GM23338 (cell line): ENCODE data around the gene PYY. TPM values are rescaled to one million over a fixed set of nuclear protein-coding genes. Genes with fewer than 3 reads are reported as not detected.

ENCODE experiments used
- ATAC-seq: fragments of 200-7000 bp; cut with Tn5 transposase; 3 replicates; pipeline ENCODE4 v1.9.1; 2020
- DNase-seq: peaks from one replicate; pipeline ENCODE4 v3.0.0-alpha.2; 2015; ENCODE audit warnings: low spot score
- H2AFZ ChIP-seq: fragments of 200-600 bp; sonication (generic); 2 replicates; pipeline ENCODE4 v1.8.0; 2016; ENCODE audit warnings: antibody characterized with exemption, mild to moderate bottlenecking, moderate library complexity
- H3F3A ChIP-seq: fragments of 200-600 bp; sonication (generic); replicated peaks from 2 replicates; pipeline ENCODE4 v1.8.0; 2017; ENCODE audit warnings: antibody characterized with exemption, mixed run types, low read depth
- H3K27ac ChIP-seq: fragments of 200-600 bp; sonication (generic); 2 replicates; pipeline ENCODE4 v1.6.1; 2016; ENCODE audit warnings: low read depth
- H3K27me3 ChIP-seq: fragments of 200-600 bp; sonication (generic); 2 replicates; pipeline ENCODE4 v1.8.0; 2016; ENCODE audit warnings: mild to moderate bottlenecking, mixed run types, moderate library complexity; ENCODE audit not compliant: insufficient read depth
- H3K36me3 ChIP-seq: fragments of 200-600 bp; sonication (generic); 2 replicates; pipeline ENCODE4 v1.8.0; 2016; ENCODE audit warnings: mild to moderate bottlenecking; ENCODE audit not compliant: insufficient read depth
- H3K4me1 ChIP-seq: fragments of 200-600 bp; sonication (generic); 2 replicates; pipeline ENCODE4 v1.8.0; 2016; ENCODE audit warnings: mild to moderate bottlenecking, moderate library complexity; ENCODE audit not compliant: insufficient read depth
- H3K4me2 ChIP-seq: fragments of 200-600 bp; sonication (generic); 2 replicates; pipeline ENCODE4 v1.7.1; 2017; ENCODE audit warnings: mixed run types
- H3K4me3 ChIP-seq: fragments of 200-600 bp; sonication (generic); 2 replicates; pipeline ENCODE4 v1.6.1; 2016; ENCODE audit warnings: mixed run types
- H3K79me2 ChIP-seq: fragments of 200-600 bp; sonication (generic); replicated peaks from 2 replicates; pipeline ENCODE4 v1.8.0; 2017; ENCODE audit warnings: mild to moderate bottlenecking; ENCODE audit not compliant: insufficient read depth
- H3K9me2 ChIP-seq: fragments of 200-600 bp; sonication (generic); 2 replicates; pipeline ENCODE4 v1.8.0; 2017; ENCODE audit not compliant: insufficient read depth
- H4K20me1 ChIP-seq: fragments of 200-600 bp; sonication (generic); replicated peaks from 2 replicates; pipeline ENCODE4 v1.8.0; 2017; ENCODE audit warnings: mild to moderate bottlenecking; ENCODE audit not compliant: insufficient read depth
- H3K27ac Mint-ChIP-seq: 2 replicates; pipeline ENCODE4 v1.8.0; 2020; ENCODE audit warnings: inconsistent platforms, mild to moderate bottlenecking, moderate library complexity, mixed read lengths
- H3K27me3 Mint-ChIP-seq: 3 replicates; pipeline ENCODE4 v1.8.0; 2022; ENCODE audit warnings: low read depth, mild to moderate bottlenecking, moderate library complexity, mixed read lengths, inconsistent platforms; ENCODE audit not compliant: insufficient read depth, poor library complexity
- H3K36me3 Mint-ChIP-seq: 3 replicates; pipeline ENCODE4 v1.8.0; 2021; ENCODE audit warnings: low read depth, mild to moderate bottlenecking, inconsistent platforms, moderate library complexity, mixed read lengths
- H3K4me1 Mint-ChIP-seq: 3 replicates; pipeline ENCODE4 v1.8.0; 2020; ENCODE audit warnings: mild to moderate bottlenecking, inconsistent platforms, mixed read lengths
- H3K4me3 Mint-ChIP-seq: 3 replicates; pipeline ENCODE4 v1.8.0; 2021; ENCODE audit warnings: moderate library complexity, mild to moderate bottlenecking, inconsistent platforms, mixed read lengths
- H3K9me3 Mint-ChIP-seq: 3 replicates; pipeline ENCODE4 v1.8.0; 2020; ENCODE audit warnings: moderate library complexity, mild to moderate bottlenecking, inconsistent platforms, mixed read lengths
- EZH2 ChIP-seq: fragments of 200-600 bp; sonication (generic); IDR thresholded peaks from one replicate; pipeline ENCODE4 v1.8.0; 2017; ENCODE audit warnings: antibody characterized with exemption, mild to moderate bottlenecking, low read depth; ENCODE audit not compliant: unreplicated experiment
- POLR2AphosphoS5 ChIP-seq: IDR thresholded peaks from 2 replicates; pipeline ENCODE4 v1.6.1; 2016; ENCODE audit warnings: antibody characterized with exemption, low read depth
- STAT1 ChIP-seq: IDR thresholded peaks from one replicate; pipeline ENCODE4 v1.6.1; 2016; ENCODE audit warnings: antibody characterized with exemption; ENCODE audit not compliant: unreplicated experiment
- polyA plus RNA-seq: library from polyadenylated mRNA; unstranded; fragments of >200 nt; fragmentation: Nextera tagmentation; extraction: Ambion mirVana; gene quantifications from 2 replicates; pipeline ENCODE4 v1.2.1, GENCODE V29; 2016
- total RNA-seq: library from RNA; depleted of rRNA; stranded (reverse); fragments of >200 nt; shearing (Covaris generic); gene quantifications from 2 replicates; pipeline ENCODE4 v1.2.3, GENCODE V29; 2014
- TF ChIP-seq, protein P1 (sequence below): fragments of 250-450 bp; sonication (Bioruptor Pico); IDR thresholded peaks from 2 replicates; pipeline ENCODE4 v1.5.0; 2020; ENCODE audit warnings: mild to moderate bottlenecking, moderate library complexity
- TF ChIP-seq, protein P2 (sequence below): IDR thresholded peaks from one replicate; pipeline ENCODE4 v1.6.1; 2018; ENCODE audit warnings: antibody characterized with exemption; ENCODE audit not compliant: unreplicated experiment

PYY gene
- total and polyA plus RNA-seq, 2 experiments from 2014 or later, result 0.56 to 8.5 TPM

DNA sequence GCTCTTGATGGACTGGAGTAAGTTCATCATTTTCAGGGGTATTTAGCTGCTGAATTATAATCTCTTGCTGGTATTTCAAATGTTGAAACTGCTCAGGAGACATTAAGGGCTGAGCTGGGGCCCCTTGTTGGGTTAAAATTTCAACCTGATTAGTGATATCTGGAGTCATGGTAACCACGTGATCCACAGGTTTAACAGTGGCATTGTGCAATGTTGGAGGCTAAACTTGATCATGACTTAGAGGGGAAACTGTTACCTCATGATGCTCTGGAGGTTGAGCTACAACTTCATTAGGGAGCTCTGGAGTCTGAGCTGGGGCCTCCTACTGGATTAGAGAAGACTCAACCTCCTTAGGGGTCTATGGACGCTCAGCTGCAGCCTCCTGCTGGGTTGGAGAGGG is 29.2 kb downstream of the PYY start (continued):
- TF ChIP-seq, protein P1, sequence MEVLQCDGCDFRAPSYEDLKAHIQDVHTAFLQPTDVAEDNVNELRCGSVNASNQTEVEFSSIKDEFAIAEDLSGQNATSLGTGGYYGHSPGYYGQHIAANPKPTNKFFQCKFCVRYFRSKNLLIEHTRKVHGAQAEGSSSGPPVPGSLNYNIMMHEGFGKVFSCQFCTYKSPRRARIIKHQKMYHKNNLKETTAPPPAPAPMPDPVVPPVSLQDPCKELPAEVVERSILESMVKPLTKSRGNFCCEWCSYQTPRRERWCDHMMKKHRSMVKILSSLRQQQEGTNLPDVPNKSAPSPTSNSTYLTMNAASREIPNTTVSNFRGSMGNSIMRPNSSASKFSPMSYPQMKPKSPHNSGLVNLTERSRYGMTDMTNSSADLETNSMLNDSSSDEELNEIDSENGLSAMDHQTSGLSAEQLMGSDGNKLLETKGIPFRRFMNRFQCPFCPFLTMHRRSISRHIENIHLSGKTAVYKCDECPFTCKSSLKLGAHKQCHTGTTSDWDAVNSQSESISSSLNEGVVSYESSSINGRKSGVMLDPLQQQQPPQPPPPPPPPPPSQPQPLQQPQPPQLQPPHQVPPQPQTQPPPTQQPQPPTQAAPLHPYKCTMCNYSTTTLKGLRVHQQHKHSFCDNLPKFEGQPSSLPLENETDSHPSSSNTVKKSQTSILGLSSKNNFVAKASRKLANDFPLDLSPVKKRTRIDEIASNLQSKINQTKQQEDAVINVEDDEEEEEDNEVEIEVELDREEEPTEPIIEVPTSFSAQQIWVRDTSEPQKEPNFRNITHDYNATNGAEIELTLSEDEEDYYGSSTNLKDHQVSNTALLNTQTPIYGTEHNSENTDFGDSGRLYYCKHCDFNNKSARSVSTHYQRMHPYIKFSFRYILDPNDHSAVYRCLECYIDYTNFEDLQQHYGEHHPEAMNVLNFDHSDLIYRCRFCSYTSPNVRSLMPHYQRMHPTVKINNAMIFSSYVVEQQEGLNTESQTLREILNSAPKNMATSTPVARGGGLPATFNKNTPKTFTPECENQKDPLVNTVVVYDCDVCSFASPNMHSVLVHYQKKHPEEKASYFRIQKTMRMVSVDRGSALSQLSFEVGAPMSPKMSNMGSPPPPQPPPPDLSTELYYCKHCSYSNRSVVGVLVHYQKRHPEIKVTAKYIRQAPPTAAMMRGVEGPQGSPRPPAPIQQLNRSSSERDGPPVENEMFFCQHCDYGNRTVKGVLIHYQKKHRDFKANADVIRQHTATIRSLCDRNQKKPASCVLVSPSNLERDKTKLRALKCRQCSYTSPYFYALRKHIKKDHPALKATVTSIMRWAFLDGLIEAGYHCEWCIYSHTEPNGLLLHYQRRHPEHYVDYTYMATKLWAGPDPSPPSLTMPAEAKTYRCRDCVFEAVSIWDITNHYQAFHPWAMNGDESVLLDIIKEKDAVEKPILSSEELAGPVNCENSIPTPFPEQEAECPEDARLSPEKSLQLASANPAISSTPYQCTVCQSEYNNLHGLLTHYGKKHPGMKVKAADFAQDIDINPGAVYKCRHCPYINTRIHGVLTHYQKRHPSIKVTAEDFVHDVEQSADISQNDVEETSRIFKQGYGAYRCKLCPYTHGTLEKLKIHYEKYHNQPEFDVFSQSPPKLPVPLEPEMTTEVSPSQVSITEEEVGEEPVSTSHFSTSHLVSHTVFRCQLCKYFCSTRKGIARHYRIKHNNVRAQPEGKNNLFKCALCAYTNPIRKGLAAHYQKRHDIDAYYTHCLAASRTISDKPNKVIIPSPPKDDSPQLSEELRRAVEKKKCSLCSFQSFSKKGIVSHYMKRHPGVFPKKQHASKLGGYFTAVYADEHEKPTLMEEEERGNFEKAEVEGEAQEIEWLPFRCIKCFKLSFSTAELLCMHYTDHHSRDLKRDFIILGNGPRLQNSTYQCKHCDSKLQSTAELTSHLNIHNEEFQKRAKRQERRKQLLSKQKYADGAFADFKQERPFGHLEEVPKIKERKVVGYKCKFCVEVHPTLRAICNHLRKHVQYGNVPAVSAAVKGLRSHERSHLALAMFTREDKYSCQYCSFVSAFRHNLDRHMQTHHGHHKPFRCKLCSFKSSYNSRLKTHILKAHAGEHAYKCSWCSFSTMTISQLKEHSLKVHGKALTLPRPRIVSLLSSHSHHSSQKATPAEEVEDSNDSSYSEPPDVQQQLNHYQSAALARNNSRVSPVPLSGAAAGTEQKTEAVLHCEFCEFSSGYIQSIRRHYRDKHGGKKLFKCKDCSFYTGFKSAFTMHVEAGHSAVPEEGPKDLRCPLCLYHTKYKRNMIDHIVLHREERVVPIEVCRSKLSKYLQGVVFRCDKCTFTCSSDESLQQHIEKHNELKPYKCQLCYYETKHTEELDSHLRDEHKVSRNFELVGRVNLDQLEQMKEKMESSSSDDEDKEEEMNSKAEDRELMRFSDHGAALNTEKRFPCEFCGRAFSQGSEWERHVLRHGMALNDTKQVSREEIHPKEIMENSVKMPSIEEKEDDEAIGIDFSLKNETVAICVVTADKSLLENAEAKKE (CRISPR knock-in tag), result no peak
- no peak for TF ChIP-seq POLR2AphosphoS5

DNA sequence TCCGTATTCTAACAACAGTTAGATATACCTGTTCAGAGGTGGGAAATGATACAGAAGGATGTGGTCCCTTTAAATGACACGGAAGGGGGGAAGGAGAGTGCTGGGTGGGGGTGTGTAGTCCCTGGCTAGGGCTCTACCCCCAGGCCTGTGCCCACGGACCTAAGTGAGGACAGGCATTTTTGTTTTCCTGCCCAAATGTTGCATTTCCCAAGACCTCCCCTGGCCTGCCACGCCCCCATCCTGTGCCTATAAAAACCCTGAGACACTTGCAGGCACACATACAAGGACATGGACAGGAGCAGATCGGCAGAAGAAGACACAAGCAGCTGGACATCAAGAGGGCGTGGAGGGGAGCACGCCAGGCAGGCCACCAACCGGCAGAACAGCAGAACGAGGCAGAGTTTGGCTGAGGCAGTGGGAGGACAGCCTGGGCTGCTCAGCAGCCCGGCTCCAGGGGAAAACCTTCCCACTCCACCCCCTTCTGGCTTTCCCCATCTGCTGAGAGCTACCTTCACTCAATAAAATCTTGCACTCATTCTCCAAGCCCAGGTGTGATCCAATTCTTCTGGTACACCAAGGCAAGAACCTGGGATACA is 33.1 kb downstream of the PYY start:
- no peak overlapping the region for H3K4me3 ChIP-seq
- no peak overlapping the region for H3K27ac ChIP-seq
- H3K9me2 ChIP-seq, result 0 out of 2 replicates have a peak, but pooled peaks cover 2% of the 10 kb centered on the region
- H3F3A ChIP-seq, result no peaks in the 10 kb centered on the region
- H2AFZ ChIP-seq, result no peak overlapping the region
- peaks cover 37% of the 10 kb centered on the region for H3K27me3 ChIP-seq
- H3K27me3 Mint-ChIP-seq, result peaks cover 37% of the 10 kb centered on the region
- H3K79me2 ChIP-seq, result no peaks in the 10 kb centered on the region
- peaks cover 7% of the 10 kb centered on the region; the same call in 1 of the 2 replicates for H3K4me1 ChIP-seq
- ATAC-seq (no peak), DNase-seq (no peak)
- peaks cover 6% of the 10 kb centered on the region; the same call in 1 of the 3 replicates for H3K36me3 Mint-ChIP-seq
- H3K27ac Mint-ChIP-seq, result no peak overlapping the region
- no peaks in the 10 kb centered on the region for H3K36me3 ChIP-seq
- H3K4me2 ChIP-seq, result no peak overlapping the region
- no peak overlapping the region for H3K4me3 Mint-ChIP-seq
- H3K4me1 Mint-ChIP-seq, result peaks cover 18% of the 10 kb centered on the region
- H4K20me1 ChIP-seq, result no peaks in the 10 kb centered on the region
- H3K9me3 Mint-ChIP-seq, result peaks cover 6% of the 10 kb centered on the region; the same call in 2 of the 3 replicates
- TF ChIP-seq EZH2 (no peak), STAT1 (no peak)
- TF ChIP-seq, protein P1 (CRISPR knock-in tag), result no peak
- TF ChIP-seq, protein P2, sequence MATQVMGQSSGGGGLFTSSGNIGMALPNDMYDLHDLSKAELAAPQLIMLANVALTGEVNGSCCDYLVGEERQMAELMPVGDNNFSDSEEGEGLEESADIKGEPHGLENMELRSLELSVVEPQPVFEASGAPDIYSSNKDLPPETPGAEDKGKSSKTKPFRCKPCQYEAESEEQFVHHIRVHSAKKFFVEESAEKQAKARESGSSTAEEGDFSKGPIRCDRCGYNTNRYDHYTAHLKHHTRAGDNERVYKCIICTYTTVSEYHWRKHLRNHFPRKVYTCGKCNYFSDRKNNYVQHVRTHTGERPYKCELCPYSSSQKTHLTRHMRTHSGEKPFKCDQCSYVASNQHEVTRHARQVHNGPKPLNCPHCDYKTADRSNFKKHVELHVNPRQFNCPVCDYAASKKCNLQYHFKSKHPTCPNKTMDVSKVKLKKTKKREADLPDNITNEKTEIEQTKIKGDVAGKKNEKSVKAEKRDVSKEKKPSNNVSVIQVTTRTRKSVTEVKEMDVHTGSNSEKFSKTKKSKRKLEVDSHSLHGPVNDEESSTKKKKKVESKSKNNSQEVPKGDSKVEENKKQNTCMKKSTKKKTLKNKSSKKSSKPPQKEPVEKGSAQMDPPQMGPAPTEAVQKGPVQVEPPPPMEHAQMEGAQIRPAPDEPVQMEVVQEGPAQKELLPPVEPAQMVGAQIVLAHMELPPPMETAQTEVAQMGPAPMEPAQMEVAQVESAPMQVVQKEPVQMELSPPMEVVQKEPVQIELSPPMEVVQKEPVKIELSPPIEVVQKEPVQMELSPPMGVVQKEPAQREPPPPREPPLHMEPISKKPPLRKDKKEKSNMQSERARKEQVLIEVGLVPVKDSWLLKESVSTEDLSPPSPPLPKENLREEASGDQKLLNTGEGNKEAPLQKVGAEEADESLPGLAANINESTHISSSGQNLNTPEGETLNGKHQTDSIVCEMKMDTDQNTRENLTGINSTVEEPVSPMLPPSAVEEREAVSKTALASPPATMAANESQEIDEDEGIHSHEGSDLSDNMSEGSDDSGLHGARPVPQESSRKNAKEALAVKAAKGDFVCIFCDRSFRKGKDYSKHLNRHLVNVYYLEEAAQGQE, result no peak
